ENCODE results near the gene LRRC56. TPM values are rescaled to one million over a fixed set of nuclear protein-coding genes. Genes with fewer than 3 reads are reported as not detected.

The LRRC56 gene
- total and polyA plus RNA-seq, 11 donors = 0.07 to 0.35 (median 0.20) TPM; not detected in 2

DNA sequence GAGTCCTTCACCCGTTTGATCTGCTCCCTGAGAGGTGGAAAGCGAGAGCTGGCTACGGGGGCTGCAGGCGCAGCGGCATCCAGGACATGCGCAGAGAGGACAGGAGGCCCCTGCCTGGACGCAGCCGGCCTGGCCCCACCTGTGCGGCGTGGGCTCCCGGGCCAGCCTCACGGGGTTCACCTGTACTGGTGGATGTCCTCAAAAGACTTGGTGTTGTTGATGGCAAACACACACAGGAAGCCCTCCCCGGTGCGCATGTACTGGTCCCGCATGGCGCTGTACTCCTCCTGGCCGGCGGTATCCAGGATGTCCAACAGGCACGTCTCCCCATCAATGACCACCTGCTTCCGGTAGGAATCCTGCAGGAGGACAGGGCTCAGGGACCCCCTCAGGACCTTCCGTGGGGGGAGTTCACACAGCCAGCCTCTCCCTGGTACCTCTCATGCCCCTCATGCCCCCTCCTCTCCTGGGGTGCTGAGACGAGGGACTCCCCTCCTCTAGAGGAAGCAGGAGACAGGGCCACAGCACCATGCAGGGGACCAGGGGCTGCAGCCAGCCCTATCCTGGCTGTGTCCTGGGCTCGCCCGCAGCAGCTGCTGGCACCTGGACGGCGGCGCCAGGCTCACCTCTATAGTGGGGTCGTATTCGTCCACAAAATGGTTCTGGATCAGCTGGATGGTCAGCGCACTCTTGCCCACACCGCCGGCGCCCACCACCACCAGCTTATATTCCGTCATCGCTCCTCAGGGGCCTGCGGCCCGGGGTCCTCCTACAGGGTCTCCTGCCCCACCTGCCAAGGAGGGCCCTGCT is 3.5 kb upstream of the LRRC56 start:
- peaks cover 9 to 50% (median 32%) of the 10 kb centered on the region in 12 donors for H3K4me1 ChIP-seq

DNA sequence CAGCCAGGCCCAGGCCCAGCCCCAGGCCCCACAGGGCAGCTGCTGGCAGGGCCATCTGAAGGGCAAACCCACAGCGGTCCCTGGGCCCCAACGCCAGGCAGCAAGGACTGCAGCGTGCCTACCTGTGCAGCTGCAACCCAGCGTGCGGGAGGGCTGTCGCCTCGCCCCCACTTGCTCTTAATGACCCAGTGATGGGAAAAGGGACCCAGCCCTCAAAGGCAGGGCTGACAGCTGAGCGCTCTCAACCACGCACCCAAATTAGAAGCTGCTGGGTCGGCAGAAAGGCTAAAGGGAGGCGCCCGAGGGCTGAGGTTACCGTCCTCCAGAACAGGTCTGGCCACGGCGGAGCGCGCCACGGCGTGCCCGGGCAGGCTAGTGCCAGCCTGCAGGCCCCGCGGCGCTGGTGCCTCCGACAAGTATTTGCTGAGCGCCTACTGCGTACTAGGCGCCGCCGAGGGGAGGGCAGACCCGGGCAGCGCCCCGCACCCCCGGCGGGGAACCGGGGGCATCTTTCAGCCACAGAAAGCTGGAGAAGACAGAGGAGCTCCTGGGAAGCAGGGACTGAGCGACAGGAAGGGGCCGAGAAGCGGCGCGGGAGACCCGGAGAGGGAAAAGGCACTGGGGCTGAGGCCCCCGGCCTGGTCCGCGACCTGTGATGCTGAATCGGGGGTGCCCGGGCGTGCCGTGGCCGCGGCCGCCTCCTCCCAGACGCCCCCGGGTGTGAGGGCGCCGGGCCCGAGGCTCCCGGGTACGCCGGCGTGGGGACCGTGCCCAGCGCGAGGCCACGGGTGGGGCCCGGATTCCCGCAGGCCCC is 2.7 kb upstream of the LRRC56 start:
- peaks cover 9 to 50% (median 32%) of the 10 kb centered on the region in 12 donors for H3K4me1 ChIP-seq
- peak in 1 of 2 donors; percentile 20 for TF ChIP-seq POLR2A (IDR thresholded peaks at IDR 0.05)
- TF ChIP-seq, protein P1, sequence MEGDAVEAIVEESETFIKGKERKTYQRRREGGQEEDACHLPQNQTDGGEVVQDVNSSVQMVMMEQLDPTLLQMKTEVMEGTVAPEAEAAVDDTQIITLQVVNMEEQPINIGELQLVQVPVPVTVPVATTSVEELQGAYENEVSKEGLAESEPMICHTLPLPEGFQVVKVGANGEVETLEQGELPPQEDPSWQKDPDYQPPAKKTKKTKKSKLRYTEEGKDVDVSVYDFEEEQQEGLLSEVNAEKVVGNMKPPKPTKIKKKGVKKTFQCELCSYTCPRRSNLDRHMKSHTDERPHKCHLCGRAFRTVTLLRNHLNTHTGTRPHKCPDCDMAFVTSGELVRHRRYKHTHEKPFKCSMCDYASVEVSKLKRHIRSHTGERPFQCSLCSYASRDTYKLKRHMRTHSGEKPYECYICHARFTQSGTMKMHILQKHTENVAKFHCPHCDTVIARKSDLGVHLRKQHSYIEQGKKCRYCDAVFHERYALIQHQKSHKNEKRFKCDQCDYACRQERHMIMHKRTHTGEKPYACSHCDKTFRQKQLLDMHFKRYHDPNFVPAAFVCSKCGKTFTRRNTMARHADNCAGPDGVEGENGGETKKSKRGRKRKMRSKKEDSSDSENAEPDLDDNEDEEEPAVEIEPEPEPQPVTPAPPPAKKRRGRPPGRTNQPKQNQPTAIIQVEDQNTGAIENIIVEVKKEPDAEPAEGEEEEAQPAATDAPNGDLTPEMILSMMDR (IDR thresholded peaks at IDR 0.05) = no peak
- peak overlapping the region; percentile 31 to 79 (median 50) for H3K27ac ChIP-seq
- H3K9me3 ChIP-seq = no peaks in the 10 kb centered on the region
- H3K4me3 ChIP-seq = peak overlapping the region; percentile 68 to 99 (median 86)
- WGBS, 4 donors = 6 to 11% (median 10%) methylated on average over 33 to 66 of the region's 66 CpGs
- ATAC-seq (no peak), DNase-seq (peak in 2 of 5 donors; percentile 21 to 51)
- H3K27me3 ChIP-seq = peaks cover 3 to 19% (median 9%) of the 10 kb centered on the region in 9 donors
- intact Hi-C loops (cut with DNase I) = no loop called here
- H3K36me3 ChIP-seq = peaks cover 0 to 29% (median 20%) of the 10 kb centered on the region in 9 donors

More for the DNA sequence above, 3.5 kb upstream of the LRRC56 start:
- Histone ChIP-seq H3K27me3 (peaks cover 3 to 19% (median 9%) of the 10 kb centered on the region in 9 donors), H3K36me3 (peaks cover 0 to 29% (median 20%) of the 10 kb centered on the region in 9 donors), H3K27ac (peak overlapping the region in 1 of 12 donors; percentile 78), H3K4me3 (peak overlapping the region in 10 of 12 donors; percentile 76 to 99 (median 86)), H3K9me3 (no peaks in the 10 kb centered on the region)
- DNase-seq = peak in 1 of 5 donors; percentile 33
- no peak for TF ChIP-seq POLR2A (IDR thresholded peaks at IDR 0.05)
- TF ChIP-seq, protein P1 (IDR thresholded peaks at IDR 0.05) = no peak
- 90 to 95% (median 94%) methylated on average over 22 to 37 of the region's 37 CpGs for WGBS, 4 donors
- intact Hi-C loops (cut with DNase I) = no loop called here
- ATAC-seq = no peak

GRCh38 chr11:535210-535518 is 2.2 kb upstream of the LRRC56 start:
- Histone ChIP-seq H3K27me3 (peaks cover 3 to 19% (median 9%) of the 10 kb centered on the region in 9 donors), H3K27ac (peak overlapping the region in 4 of 12 donors; percentile 56 to 92 (median 68)), H3K4me3 (peak overlapping the region; percentile 68 to 99 (median 86)), H3K9me3 (no peaks in the 10 kb centered on the region), H3K36me3 (peaks cover 0 to 29% (median 20%) of the 10 kb centered on the region in 9 donors), H3K4me1 (peaks cover 9 to 50% (median 32%) of the 10 kb centered on the region in 12 donors)
- ATAC-seq (no peak), DNase-seq (no peak)
- TF ChIP-seq, protein P1 (IDR thresholded peaks at IDR 0.05) = no peak
- no peak for TF ChIP-seq POLR2A (IDR thresholded peaks at IDR 0.05)
- WGBS, 4 donors = 0 to 1% (median 1%) methylated on average over 5 to 56 of the region's 56 CpGs; no CpG with 5 or more reads in 1 of the 4 donors
- intact Hi-C loops (cut with DNase I) = no loop called here

Measured in heart left ventricle (tissue), 16 donors.